Activated T-cell treated with anti-CD3 and anti-CD28 coated beads for 1 hour (primary cell): ENCODE data around the gene ELF5.
A peak's percentile ranks its signal among the peaks of the same experiment; 100 is the strongest.

Experiments used
- DNase-seq: peaks from one replicate; pipeline ENCODE4 v3.0.0-alpha.2; 2020; ENCODE audit warnings: low read depth

ELF5 gene

GRCh38 chr11:34451053-34451452, 62.5 kb downstream of the ELF5 start:
- no peak for DNase-seq

GRCh38 chr11:34449013-34449412, 64.6 kb downstream of the ELF5 start:
- DNase-seq: no peak

GRCh38 chr11:34448223-34448994, 65.2 kb downstream of the ELF5 start:
- DNase-seq: no peak

GRCh38 chr11:34447044-34447443, 66.5 kb downstream of the ELF5 start:
- no peak for DNase-seq

GRCh38 chr11:34446386-34446785, 67.2 kb downstream of the ELF5 start:
- DNase-seq: no peak

DNA sequence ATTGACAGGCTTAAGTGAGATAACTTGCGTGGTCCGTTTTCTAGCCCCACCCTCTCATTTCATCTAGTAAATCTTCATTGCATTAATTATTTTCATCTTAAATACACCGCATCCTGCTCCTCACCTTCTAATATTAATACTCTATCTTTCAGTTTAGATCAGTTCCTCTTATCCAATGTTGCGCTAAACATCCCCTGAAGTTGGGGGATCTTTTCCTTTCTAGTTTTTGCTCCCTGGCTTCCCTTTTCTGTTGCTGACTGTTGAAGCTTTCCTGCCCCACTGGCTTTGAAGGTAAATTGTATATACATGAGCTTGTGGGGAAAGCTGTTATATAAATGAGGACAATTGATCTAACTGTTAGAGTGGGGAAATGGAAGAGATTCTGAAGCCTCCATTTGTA, 67.6 kb downstream of the ELF5 start:
- no peak for DNase-seq

DNA sequence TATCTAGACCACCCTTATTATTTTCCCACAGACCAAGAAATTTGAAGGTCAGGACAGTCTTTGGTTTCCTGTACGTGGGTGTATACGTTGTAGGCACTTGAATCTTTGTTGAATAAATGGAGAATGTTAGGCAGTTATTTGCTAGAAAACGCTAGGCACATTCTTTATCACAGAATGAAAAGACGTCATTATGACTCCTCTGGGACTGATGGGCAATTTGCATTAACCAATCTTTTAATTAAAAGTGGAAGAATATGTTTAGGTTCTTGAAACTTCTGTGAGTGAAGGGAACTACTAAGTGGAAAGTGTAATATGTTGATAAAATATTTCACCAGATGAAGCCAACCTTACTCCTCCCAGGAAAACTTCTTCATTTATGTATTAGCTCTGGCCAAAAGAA, 69.2 kb downstream of the ELF5 start:
- no peak for DNase-seq

DNA sequence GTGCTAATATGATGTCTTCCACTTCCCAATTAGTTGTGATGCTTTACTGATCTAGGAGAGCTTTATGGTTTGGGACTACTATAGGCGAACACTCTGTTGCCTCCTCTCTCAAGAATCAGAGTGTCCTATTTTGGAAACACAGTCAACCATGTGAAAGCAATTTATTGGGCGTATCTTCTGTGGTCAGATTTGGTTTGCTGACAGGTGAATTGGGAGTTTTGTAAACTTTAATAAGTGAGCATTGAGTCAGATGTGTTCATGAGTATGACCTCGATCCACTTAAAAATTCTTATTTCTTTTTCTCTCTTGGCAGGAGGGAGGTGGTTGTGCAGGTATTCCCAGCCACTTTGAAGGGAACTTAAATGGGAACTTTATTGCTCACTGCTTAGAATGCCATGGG, 70.5 kb downstream of the ELF5 start:
- no peak for DNase-seq

DNA sequence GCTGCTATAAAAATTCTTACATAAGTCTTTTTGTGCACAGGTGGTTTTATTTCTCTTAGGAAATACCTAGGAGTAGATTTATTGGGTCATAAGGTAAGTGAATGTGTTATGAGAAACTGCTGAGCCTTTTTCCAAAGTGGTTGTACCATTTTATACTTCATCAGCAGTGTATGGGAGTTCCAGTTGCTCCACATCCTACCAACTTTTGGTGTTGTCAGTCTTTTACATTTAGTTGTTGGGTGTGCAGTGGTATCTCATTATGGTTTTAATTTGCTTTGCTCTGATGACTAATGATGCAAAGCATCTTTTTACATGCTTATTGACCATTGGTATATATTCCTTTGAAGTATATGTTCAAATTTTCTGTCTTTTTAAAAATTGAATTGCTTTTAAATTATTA, 71.8 kb downstream of the ELF5 start:
- DNase-seq: no peak

- no peak for DNase-seq
Measured at GRCh38 chr11:34439610-34440198, 73.9 kb downstream of the ELF5 start.

DNA sequence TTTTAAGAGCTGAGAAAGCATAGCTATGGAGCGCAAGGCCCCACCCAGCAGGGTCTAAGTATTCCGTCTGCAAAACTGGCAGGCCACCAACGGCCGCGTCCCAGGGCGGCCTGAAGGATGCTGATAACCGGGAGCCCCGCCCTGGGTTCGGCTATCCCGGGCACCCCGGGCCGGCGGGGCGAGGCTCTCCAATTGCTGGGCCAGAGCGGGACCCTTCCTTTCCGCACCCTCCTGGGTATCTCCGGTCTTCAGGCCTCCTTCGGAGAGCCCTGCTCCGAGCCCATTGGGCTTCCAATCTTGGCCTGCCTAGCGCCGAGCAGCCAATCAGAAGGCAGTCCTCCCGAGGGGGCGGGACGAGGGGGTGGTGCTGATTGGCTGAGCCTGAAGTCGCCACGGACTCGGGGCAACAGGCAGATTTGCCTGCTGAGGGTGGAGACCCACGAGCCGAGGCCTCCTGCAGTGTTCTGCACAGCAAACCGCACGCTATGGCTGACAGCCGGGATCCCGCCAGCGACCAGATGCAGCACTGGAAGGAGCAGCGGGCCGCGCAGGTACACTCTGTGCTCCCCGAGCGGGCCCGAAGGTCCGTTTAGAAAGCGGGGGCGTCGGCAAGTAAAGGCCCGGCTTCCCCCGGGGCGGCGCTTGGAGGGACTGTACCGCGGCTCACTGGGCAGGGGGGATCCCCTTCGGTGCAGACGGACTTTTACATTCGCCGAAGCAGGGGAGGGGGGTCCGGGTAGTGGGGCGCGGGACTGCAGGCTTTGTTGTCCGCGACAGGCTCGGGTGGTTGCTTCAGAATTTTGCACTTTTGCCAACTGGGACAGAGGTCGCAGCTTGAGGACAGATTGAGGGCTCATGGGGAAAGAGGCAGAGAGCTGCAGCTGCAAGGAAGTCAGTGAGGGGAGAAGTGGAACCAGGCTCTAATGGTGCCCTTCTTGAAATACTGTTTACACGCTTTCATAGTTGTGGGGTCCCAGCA, 74.8 kb downstream of the ELF5 start, which contains the start of gene CAT:
TSS of gene CAT (plus strand) at position 406 of the 979 bp plus-strand sequence. CDS start at position 486, 80 bp downstream.
- DNase-seq: peak; percentile 97

- no peak for DNase-seq
Measured at GRCh38 chr11:34437224-34438125, 76.1 kb downstream of the ELF5 start.

- no peak for DNase-seq
Measured at GRCh38 chr11:34433899-34434298, 79.7 kb downstream of the ELF5 start.

- DNase-seq: no peak
Measured at GRCh38 chr11:34432822-34433221, 80.8 kb downstream of the ELF5 start.

- no peak for DNase-seq
Measured at GRCh38 chr11:34431979-34432378, 81.6 kb downstream of the ELF5 start.
